Panc1 (cell line): ENCODE measurements around the gene LMNA.
A peak's percentile ranks its signal among the peaks of the same experiment; 100 is the strongest.

Experiments
- CTCF ChIP-seq: fragments of 450-650 bp; IDR thresholded peaks from 2 replicates; pipeline ENCODE4 v1.5.1; 2017; ENCODE audit warnings: mild to moderate bottlenecking
- POLR2AphosphoS5 ChIP-seq: IDR thresholded peaks from 2 replicates; pipeline ENCODE4 v1.6.1; 2012; ENCODE audit warnings: mild to moderate bottlenecking, low read depth, low read length, moderate library complexity

- peak; percentile 87 for TF ChIP-seq CTCF
- TF ChIP-seq POLR2AphosphoS5 = 0 out of 2 replicates have a peak, but pooled peaks have one; percentile 13
Observed at GRCh38 chr1:156140879-156141707, 26.6 kb downstream of the LMNA start.
